Dedifferentiated amniotic fluid mesenchymal stem cell (primary cell): Measurements from ENCODE around the gene CELF2.
"Not testable (repeated sequence)": the region's sequence is repeated elsewhere in the genome, so short reads cannot be mapped to it uniquely, and the experiment has no call there.

ENCODE experiments used
- DNase-seq: peaks from one replicate; pipeline ENCODE4 v3.0.0-alpha.2; 2016; ENCODE audit errors: extremely low spot score

Gene CELF2

GRCh38 chr10:11173042-11173441 is 155.4 kb downstream of the CELF2 start:
- no peak for DNase-seq

GRCh38 chr10:11175823-11176243 is 158.2 kb downstream of the CELF2 start:
- no peak for DNase-seq

GRCh38 chr10:11176746-11177145 is 159.1 kb downstream of the CELF2 start:
- DNase-seq: no peak

GRCh38 chr10:11177381-11177780 is 159.7 kb downstream of the CELF2 start:
- no peak for DNase-seq

GRCh38 chr10:11177926-11178471 is 160.3 kb downstream of the CELF2 start:
- DNase-seq: no peak

- DNase-seq: no peak
These were observed 161.2 kb downstream of the CELF2 start for GRCh38 chr10:11178606-11179515.

- DNase-seq: no peak
These were observed 161.9 kb downstream of the CELF2 start for GRCh38 chr10:11179516-11180105.

- DNase-seq: no peak
These were observed 162.6 kb downstream of the CELF2 start for GRCh38 chr10:11180228-11180627.

- no peak for DNase-seq
These were observed 164.3 kb downstream of the CELF2 start for GRCh38 chr10:11181978-11182377.

- DNase-seq: no peak
These were observed 165.3 kb downstream of the CELF2 start for GRCh38 chr10:11183015-11183414.

GRCh38 chr10:11184093-11184492 is 166.4 kb downstream of the CELF2 start:
- no peak for DNase-seq

- not testable (repeated sequence) for DNase-seq
These were observed 167.5 kb downstream of the CELF2 start for GRCh38 chr10:11185128-11185665.

GRCh38 chr10:11186374-11186773 is 168.7 kb downstream of the CELF2 start:
- DNase-seq: no peak

GRCh38 chr10:11189582-11190376 is 172.1 kb downstream of the CELF2 start:
- DNase-seq: no peak

- no peak for DNase-seq
These were observed 173.5 kb downstream of the CELF2 start for GRCh38 chr10:11191190-11191589.

GRCh38 chr10:11191678-11192077 is 174.0 kb downstream of the CELF2 start:
- DNase-seq: no peak

- no peak for DNase-seq
These were observed 174.8 kb downstream of the CELF2 start for GRCh38 chr10:11192304-11193000.

GRCh38 chr10:11193001-11193551 is 175.4 kb downstream of the CELF2 start:
- no peak for DNase-seq

GRCh38 chr10:11194859-11195586 is 177.4 kb downstream of the CELF2 start:
- DNase-seq: no peak

- no peak for DNase-seq
These were observed 178.0 kb downstream of the CELF2 start for GRCh38 chr10:11195623-11196022.
